ENCODE results near the gene LDHD. TPM values are rescaled to one million over a fixed set of nuclear protein-coding genes. Genes with fewer than 3 reads are reported as not detected.
A peak's percentile ranks its signal among the peaks of the same experiment; 100 is the strongest.

Gene LDHD
- total and polyA plus RNA-seq, 2 of the 13 experiments (the other 11 are each of a cell fraction or from before 2014, with no cell fraction given): 9.1 to 9.8 TPM

DNA sequence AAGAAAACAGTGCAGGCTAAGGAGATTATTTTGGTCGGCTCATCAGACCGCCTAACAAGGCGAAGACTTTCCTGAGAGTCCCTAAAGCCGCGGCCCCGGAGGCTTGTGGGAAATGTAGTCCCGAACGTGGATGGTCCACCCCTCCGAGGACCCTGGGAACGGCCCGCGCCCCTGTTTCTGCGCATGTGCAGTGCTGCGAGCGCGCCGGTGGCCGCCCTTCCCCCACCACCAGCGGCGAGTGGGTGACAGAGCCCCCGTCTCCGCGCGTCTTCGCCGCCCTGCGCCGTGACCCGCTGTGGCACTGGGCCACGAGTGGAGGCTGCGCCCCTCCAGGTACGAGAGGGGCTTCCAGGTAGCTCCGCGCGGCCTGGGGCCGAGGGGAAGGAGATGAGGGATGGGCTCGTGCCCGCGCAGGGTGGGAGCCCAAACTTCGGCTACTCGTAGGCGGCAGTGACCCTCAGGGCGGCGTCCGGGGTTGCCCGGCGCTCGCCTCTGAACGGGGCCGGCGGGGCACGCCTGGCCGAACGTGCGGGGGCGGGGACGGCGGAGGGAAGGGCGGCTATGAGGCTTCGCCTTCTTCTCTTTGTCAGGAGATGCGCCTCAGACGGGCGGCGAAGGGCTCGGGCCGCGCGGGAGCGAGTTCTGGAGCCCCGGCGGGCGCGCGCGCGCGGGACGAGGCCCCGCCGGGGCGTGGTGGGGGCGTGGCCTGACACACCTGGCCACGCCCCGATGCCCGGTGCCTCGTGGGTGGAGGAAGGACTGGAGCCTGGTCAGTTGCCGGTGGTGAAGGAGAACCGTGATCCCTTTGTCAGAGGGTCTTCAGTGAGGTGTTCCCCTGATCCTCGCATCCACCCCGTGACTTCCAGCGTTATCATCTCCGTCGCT is 32.0 kb upstream of the LDHD start, which contains the start of gene ZFP1 (continued):
- TF ChIP-seq CSRNP2 (CRISPR knock-in tag; conservative IDR thresholded peaks at IDR 0.05; ENCODE audit: low read depth) (no peak), ZNF496 (CRISPR knock-in tag; IDR thresholded peaks at IDR 0.05; ENCODE audit: insufficient replicate concordance) (no peak), MBD4 (IDR thresholded peaks at IDR 0.05; ENCODE audit: borderline replicate concordance, low read length) (no peak), ZNF225 (CRISPR knock-in tag; IDR thresholded peaks at IDR 0.05) (peak; percentile 93), HIVEP1 (CRISPR knock-in tag; IDR thresholded peaks at IDR 0.05) (peak; percentile 88), PRPF4 (IDR thresholded peaks at IDR 0.05; ENCODE audit: low read depth, low read length, poor library complexity, severe bottlenecking) (peak; percentile 72), ZNF883 (CRISPR knock-in tag; IDR thresholded peaks at IDR 0.05; ENCODE audit: not compliant biosample characterization) (peak; percentile 95), HNF4G (IDR thresholded peaks at IDR 0.05; ENCODE audit: borderline replicate concordance, low read depth, low read length) (peak; percentile 32; the same call in 1 of the 2 replicates), HNF4G (CRISPR knock-in tag; IDR thresholded peaks at IDR 0.05; ENCODE audit: borderline replicate concordance, low read depth) (peak; percentile 78), ZBTB37 (CRISPR knock-in tag; IDR thresholded peaks at IDR 0.05) (no peak), CREB3 (CRISPR knock-in tag; IDR thresholded peaks at IDR 0.05) (peak; percentile 89), ZNF556 (CRISPR knock-in tag; IDR thresholded peaks at IDR 0.05; ENCODE audit: borderline replicate concordance) (peak; percentile 91), ELF4 (CRISPR knock-in tag; IDR thresholded peaks at IDR 0.05; ENCODE audit: borderline replicate concordance) (no peak), KDM2A (CRISPR knock-in tag; IDR thresholded peaks at IDR 0.05; ENCODE audit: borderline replicate concordance, low read depth) (peak; percentile 97), SAFB2 (CRISPR knock-in tag; IDR thresholded peaks at IDR 0.05; ENCODE audit: borderline replicate concordance, low read depth) (no peak; the same call in none of the 2 replicates), ZNF207 (IDR thresholded peaks at IDR 0.05; ENCODE audit: borderline replicate concordance) (no peak), ZNF569 (CRISPR knock-in tag; IDR thresholded peaks at IDR 0.05; ENCODE audit: borderline replicate concordance) (no peak), AGO1 (IDR thresholded peaks at IDR 0.05; ENCODE audit: low read depth, low read length, poor library complexity, severe bottlenecking) (peak; percentile 72), CBX2 (IDR thresholded peaks at IDR 0.05; ENCODE audit: low read depth, low read length) (no peak), CBX2 (CRISPR knock-in tag; IDR thresholded peaks at IDR 0.05; ENCODE audit: low read depth) (no peak), ZNF253 (CRISPR knock-in tag; IDR thresholded peaks at IDR 0.05; ENCODE audit: borderline replicate concordance) (no peak), ZNF256 (CRISPR knock-in tag; conservative IDR thresholded peaks at IDR 0.05) (peak; percentile 83), HDAC1 (CRISPR knock-in tag; IDR thresholded peaks at IDR 0.05) (peak; percentile 98)
